Adipocyte (in vitro differentiated cells): ENCODE data around the gene CABP2.
"Not testable (repeated sequence)": the region's sequence is repeated elsewhere in the genome, so short reads cannot be mapped to it uniquely, and the experiment has no call there.

ENCODE experiments used
- DNase-seq: peaks from one replicate; pipeline ENCODE4 v3.0.0-alpha.2; 2015; ENCODE audit warnings: low read depth
- H3K27me3 ChIP-seq: replicated peaks from 2 replicates; pipeline ENCODE4 v1.7.0; 2013; ENCODE audit warnings: mild to moderate bottlenecking, low read length, moderate library complexity; ENCODE audit not compliant: control insufficient read depth, insufficient read depth
- H3K36me3 ChIP-seq: 2 replicates; pipeline ENCODE4 v1.7.0; 2013; ENCODE audit warnings: low read length, mild to moderate bottlenecking, moderate library complexity; ENCODE audit not compliant: control insufficient read depth, insufficient read depth, severe bottlenecking
- H3K4me1 ChIP-seq: 2 replicates; pipeline ENCODE4 v1.7.0; 2013; ENCODE audit warnings: mild to moderate bottlenecking, low read length, moderate library complexity; ENCODE audit not compliant: control insufficient read depth, insufficient read depth
- H3K4me3 ChIP-seq: 2 replicates; pipeline ENCODE4 v1.7.0; 2013; ENCODE audit warnings: mild to moderate bottlenecking, low read length, moderate library complexity
- H3K9ac ChIP-seq: 2 replicates; pipeline ENCODE4 v1.7.0; 2013; ENCODE audit warnings: mild to moderate bottlenecking, low read length, moderate library complexity
- H3K9me3 ChIP-seq: 2 replicates; pipeline ENCODE4 v1.7.0; 2013; ENCODE audit warnings: mild to moderate bottlenecking, low read length, moderate library complexity; ENCODE audit not compliant: control insufficient read depth

The CABP2 gene

DNA sequence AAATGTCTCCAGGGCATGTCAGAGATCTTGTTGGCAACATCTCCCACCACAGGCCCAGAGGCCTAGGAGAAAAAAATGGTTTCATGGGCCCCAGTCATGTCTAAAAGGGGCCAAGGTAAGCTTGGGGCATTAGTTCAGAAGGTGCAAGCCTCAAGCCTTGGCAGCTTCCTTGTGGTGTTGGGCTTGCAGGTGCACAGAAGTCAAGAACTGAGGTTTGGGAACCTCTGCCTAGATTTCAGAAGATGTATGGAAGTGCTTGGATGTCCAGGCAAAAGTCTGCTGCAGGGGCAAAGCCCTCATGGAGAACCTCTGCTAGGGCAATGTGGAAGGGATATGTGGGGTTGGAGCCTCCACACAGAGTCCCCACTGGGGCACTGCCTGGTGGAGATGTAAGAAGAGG, 28.5 kb upstream of the CABP2 start:
- H3K4me3 ChIP-seq, H3K4me1 ChIP-seq, DNase-seq, H3K9me3 ChIP-seq, H3K36me3 ChIP-seq, H3K9ac ChIP-seq: not testable (repeated sequence)
- peaks cover 14% of the 10 kb centered on the region for H3K27me3 ChIP-seq

DNA sequence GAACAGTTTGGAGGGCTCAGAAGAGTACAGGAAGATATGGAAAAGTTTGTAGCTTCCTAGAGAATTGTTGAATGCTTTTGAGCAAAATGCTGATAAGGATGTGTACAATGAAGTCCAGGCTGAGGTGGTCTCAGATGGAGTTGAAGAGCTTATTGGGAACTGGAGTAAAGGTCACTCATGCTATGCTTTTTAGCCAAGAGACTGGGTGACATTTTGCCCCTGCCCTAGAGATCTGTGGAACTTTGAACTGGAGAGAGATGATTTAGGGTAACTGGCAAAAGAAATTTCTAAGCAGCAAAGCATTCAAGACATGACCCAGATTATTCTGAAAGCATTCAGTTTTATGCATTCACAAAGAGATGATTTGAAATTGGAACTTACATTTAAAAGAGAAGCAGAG, 27.9 kb upstream of the CABP2 start:
- no peak for DNase-seq
- Histone ChIP-seq H3K4me1 (no peaks in the 10 kb centered on the region), H3K27me3 (peaks cover 16% of the 10 kb centered on the region), H3K36me3 (no peaks in the 10 kb centered on the region), H3K4me3 (no peak overlapping the region), H3K9ac (no peak overlapping the region), H3K9me3 (peaks cover 6% of the 10 kb centered on the region)

DNA sequence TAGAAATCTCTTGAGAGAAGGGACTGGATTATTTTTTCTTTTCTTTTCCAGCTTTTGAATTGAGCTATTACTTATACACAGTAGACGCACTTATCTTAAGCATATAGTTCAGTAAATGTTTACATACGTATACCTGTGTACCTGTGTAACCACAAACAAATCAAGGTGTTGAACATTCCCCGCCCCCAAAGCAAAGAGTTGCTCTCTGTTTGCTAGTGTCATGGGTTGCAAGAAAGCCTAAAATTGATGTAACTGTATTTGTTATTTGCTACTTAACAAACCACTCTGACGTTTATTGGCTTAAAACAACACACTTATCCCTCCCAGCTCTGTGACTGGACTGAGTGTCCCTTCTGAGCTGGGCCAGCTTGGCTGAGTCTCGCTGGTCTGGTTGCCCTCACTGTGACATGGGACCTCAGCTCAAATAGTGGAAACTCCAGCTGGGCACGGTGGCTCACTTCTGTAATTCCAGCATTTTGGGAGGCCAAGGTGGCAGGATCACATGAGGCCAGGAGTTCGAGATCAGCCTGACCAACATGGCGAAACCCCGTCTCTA, 25.4 kb upstream of the CABP2 start:
- H3K9ac ChIP-seq = no peak overlapping the region
- no peak for DNase-seq
- peaks cover 6% of the 10 kb centered on the region for H3K9me3 ChIP-seq
- H3K4me1 ChIP-seq = peaks cover 7% of the 10 kb centered on the region
- H3K4me3 ChIP-seq = no peak overlapping the region
- H3K36me3 ChIP-seq = no peaks in the 10 kb centered on the region
- H3K27me3 ChIP-seq = peaks cover 16% of the 10 kb centered on the region

DNA sequence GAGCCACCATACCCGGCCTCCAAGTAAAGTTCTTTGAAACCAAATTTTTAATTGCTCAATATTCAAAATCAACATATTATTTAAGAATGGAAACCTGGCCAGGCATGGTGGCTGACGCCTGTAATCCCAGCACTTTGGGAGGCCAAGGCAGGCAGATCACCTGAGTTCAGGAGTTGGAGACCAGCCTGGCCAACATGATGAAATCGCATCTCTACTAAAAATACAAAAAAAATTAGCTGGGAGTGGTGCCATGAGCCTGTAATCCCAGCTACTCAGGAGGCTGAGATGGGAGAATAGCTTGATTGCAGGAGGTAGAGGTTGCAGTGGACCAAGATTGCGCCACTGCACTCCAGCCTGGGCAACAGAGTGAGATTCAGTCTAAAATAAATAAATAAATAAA, 24.9 kb upstream of the CABP2 start:
- H3K9ac ChIP-seq, DNase-seq, H3K36me3 ChIP-seq, H3K4me3 ChIP-seq, H3K4me1 ChIP-seq, H3K9me3 ChIP-seq: not testable (repeated sequence)
- peaks cover 20% of the 10 kb centered on the region for H3K27me3 ChIP-seq

DNA sequence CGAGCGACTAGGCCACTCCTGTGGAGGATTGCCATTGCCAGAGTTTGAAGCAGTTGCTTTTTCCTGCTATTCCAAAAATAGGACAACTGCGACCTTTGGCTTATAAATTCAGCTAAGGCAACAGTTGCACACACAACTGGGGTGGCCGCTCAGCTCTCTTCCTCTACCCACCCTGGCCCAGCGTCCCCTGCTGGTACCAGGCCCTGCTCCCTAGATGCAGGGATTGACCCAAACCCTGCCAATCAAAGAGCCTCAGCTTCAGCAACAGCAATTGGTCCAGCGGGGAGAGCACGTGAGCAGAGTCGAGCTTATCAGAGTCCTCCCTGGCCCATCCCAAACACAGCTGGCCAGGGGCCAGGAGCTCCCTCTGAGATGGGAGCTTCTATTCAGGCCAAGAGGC, 22.0 kb upstream of the CABP2 start:
- H3K9ac ChIP-seq = no peak overlapping the region
- H3K4me3 ChIP-seq = no peak overlapping the region
- peaks cover 20% of the 10 kb centered on the region for H3K27me3 ChIP-seq
- peaks cover 7% of the 10 kb centered on the region for H3K4me1 ChIP-seq
- H3K9me3 ChIP-seq = no peaks in the 10 kb centered on the region
- DNase-seq = no peak
- H3K36me3 ChIP-seq = no peaks in the 10 kb centered on the region

DNA sequence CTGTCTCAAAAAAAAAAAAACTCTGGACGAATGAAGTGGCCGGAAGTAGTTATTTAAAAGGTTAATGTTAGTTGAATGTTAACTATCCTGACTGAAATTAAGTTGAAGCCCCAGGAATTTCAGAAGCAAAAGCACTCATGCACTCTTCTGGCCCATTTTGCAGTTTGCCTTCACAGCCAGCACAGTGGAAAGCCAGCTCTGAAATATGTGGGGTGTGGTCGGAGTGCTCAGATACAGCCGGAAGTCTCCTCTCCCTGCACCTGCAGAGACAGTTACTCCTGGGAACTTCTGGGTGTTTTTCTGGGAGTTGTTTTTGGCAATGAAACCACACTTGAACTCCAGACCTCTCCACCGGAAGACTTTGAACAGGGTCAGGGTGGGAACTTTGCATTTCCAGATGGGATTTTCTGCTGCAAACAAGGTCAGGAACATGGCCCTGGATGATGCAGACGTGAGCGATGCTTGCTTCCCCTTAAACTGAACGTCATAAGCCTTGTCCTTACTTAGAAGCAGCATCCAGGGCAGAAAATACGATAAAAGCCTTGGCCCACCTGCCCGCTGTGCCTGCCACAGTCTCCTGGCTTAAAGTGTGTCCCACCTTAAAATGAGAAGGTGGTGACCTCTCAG, 21.5 kb upstream of the CABP2 start:
- Histone ChIP-seq H3K4me3 (no peak overlapping the region), H3K27me3 (peaks cover 17% of the 10 kb centered on the region), H3K9me3 (no peaks in the 10 kb centered on the region), H3K4me1 (peaks cover 7% of the 10 kb centered on the region), H3K9ac (no peak overlapping the region), H3K36me3 (no peaks in the 10 kb centered on the region)
- no peak for DNase-seq

DNA sequence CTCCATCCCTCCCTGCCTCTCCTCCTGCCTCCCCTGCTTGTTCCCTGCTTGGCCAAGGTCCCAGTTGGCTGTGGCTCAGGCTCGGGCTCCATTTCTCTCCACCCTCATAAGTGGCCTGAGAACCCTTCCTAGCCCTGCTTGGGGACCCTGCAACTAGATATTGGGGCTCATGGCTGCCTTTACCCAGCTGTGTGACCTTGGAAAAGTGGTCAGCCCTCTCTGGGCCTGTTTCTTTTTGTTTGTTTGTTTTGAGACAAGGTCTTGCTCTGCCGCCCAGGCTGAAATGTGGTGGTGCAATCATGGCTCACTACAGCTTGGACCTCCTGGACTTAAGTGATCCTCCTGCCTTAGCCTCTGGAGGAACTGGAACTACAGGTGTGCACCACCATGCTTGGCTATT, 20.3 kb upstream of the CABP2 start:
- no peaks in the 10 kb centered on the region for H3K36me3 ChIP-seq
- H3K4me3 ChIP-seq = no peak overlapping the region
- peaks cover 7% of the 10 kb centered on the region for H3K4me1 ChIP-seq
- DNase-seq = no peak
- H3K27me3 ChIP-seq = peaks cover 17% of the 10 kb centered on the region
- H3K9ac ChIP-seq = no peak overlapping the region
- H3K9me3 ChIP-seq = no peaks in the 10 kb centered on the region

DNA sequence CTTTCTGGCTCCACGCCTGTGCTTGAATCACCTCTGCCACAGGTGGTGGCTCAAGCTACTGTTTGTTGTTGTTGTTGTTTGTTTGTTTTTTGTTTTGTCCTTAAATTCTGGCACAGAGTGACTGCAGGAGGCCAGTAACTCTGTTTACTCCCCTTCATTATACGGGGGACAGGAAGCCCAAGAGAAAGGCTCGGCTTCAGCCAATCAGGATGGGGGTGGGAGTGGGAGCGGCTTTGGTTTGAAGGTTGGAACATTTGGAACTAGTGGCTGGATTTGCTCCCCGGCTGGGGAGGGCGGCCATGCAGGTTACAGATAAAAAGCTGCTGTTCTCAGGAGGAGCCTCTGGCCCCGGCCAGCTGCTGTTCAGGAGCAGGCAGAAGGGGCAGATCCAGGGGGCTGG, 19.7 kb upstream of the CABP2 start:
- Histone ChIP-seq H3K36me3 (no peaks in the 10 kb centered on the region), H3K9me3 (no peaks in the 10 kb centered on the region), H3K4me3 (no peak overlapping the region), H3K27me3 (peaks cover 17% of the 10 kb centered on the region), H3K9ac (no peak overlapping the region), H3K4me1 (peaks cover 13% of the 10 kb centered on the region)
- DNase-seq = no peak

DNA sequence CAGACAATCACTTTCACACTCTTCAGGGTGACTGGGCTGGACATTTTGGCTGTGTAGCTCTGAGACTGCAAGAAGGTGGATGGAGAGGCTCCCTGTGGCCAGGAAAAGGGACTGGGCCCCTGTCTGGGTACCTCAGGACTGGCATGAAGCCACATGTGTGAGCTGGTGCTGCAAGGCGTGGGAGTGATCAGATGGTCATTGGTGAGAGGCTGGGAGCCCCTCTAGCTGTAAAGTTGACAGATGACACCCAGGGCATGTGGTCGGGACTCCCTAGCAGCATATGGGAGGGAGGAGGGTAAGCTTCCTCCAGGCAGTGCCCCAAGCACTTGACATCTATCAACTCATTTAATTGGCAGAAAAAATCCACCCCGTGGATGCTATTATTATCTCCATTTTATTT, 18.9 kb upstream of the CABP2 start:
- Histone ChIP-seq H3K36me3 (no peaks in the 10 kb centered on the region), H3K4me1 (peaks cover 14% of the 10 kb centered on the region), H3K9ac (no peak overlapping the region), H3K9me3 (no peaks in the 10 kb centered on the region), H3K4me3 (no peak overlapping the region), H3K27me3 (peaks cover 17% of the 10 kb centered on the region)
- DNase-seq = no peak

DNA sequence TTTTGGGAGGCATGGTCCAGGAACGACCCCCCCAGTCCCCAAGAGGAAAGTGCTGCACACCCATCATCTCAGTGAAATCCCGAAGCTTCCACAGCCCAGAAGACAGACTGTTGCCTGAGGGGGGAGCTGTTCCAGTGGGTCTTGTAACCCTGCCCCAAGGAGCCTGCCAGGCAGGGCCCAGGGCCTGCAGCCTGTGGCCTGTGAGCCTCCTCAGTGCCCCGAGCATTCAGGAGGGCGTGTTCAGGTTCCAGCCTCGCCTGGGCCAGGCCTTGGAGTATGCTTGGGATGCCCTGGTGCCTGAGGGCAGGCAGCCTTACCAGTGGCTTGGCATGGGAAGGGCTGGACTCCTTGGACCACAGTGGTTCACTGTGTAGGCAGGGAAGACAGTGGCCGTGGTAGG, 18.0 kb upstream of the CABP2 start:
- H3K9me3 ChIP-seq = no peaks in the 10 kb centered on the region
- H3K27me3 ChIP-seq = peaks cover 8% of the 10 kb centered on the region
- H3K9ac ChIP-seq = no peak overlapping the region
- H3K4me1 ChIP-seq = peaks cover 14% of the 10 kb centered on the region
- DNase-seq = no peak
- H3K36me3 ChIP-seq = no peaks in the 10 kb centered on the region
- no peak overlapping the region for H3K4me3 ChIP-seq

DNA sequence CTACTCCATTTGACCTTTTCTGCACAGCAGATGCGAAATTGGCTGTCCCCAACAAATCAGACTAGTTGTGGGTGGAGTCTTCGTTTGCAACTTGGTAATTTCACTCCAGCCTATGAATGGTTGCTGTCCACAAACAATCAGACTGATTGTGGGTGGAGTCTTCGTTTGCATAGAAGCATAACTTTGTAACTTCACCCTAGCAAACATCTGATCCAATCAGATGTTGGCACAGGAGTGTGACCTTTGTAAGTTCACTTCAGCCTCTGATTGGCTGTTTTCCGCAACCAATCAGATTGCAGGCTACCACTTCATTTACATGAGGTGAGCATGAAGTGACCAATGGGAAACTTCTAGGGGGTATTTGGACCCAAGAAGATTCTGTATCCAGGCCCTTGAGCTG, 16.3 kb upstream of the CABP2 start:
- Histone ChIP-seq H3K36me3 (no peaks in the 10 kb centered on the region), H3K4me1 (peaks cover 7% of the 10 kb centered on the region)
- no peak for DNase-seq

More for the DNA sequence above, 16.3 kb upstream of the CABP2 start:
- Histone ChIP-seq H3K4me3 (no peak overlapping the region), H3K27me3 (peaks cover 6% of the 10 kb centered on the region), H3K9ac (no peak overlapping the region), H3K9me3 (peaks cover 7% of the 10 kb centered on the region)
